DMS79 (cell line): ENCODE measurements around the gene SLC25A43.
"Not testable (repeated sequence)": the region's sequence is repeated elsewhere in the genome, so short reads cannot be mapped to it uniquely, and the experiment has no call there.

Experiments used
- DNase-seq: peaks from one replicate; lab custom pipeline; 2025; lab: John Stamatoyannopoulos, UW

Gene SLC25A43

GRCh38 chrX:119398974-119399771 is at the start of gene SLC25A43:
TSS of gene SLC25A43 (plus strand) at chrX:119399336. CDS start at chrX:119399404, 68 bp downstream.
- DNase-seq = no peak

- DNase-seq = no peak
These were observed 39.3 kb upstream of the SLC25A43 start for GRCh38 chrX:119359618-119360382.

- DNase-seq = not testable (repeated sequence)
These were observed 37.7 kb upstream of the SLC25A43 start for GRCh38 chrX:119361451-119361850.

GRCh38 chrX:119362074-119362473 is 37.1 kb upstream of the SLC25A43 start:
- DNase-seq = not testable (repeated sequence)

- no peak for DNase-seq
These were observed 35.7 kb upstream of the SLC25A43 start for GRCh38 chrX:119363391-119363790.

GRCh38 chrX:119371861-119372260 is 27.3 kb upstream of the SLC25A43 start:
- DNase-seq = not testable (repeated sequence)

- DNase-seq = no peak
These were observed 24.4 kb upstream of the SLC25A43 start for GRCh38 chrX:119374736-119375135.

GRCh38 chrX:119375561-119375960 is 23.6 kb upstream of the SLC25A43 start:
- DNase-seq = no peak

GRCh38 chrX:119376312-119376711 is 22.8 kb upstream of the SLC25A43 start:
- DNase-seq = no peak

- DNase-seq = no peak
These were observed 17.7 kb upstream of the SLC25A43 start for GRCh38 chrX:119381349-119381944.

GRCh38 chrX:119382606-119383005 is 16.5 kb upstream of the SLC25A43 start:
- peak; percentile 19 for DNase-seq

GRCh38 chrX:119386685-119387084 is 12.5 kb upstream of the SLC25A43 start:
- DNase-seq = not testable (repeated sequence)

GRCh38 chrX:119387426-119387825 is 11.7 kb upstream of the SLC25A43 start:
- DNase-seq = not testable (repeated sequence)

GRCh38 chrX:119389214-119389613 is 9.9 kb upstream of the SLC25A43 start:
- DNase-seq = no peak

GRCh38 chrX:119389871-119390501 is 9.2 kb upstream of the SLC25A43 start:
- DNase-seq = no peak

- no peak for DNase-seq
These were observed 7.9 kb upstream of the SLC25A43 start for GRCh38 chrX:119391279-119391678.

GRCh38 chrX:119393144-119393543 is 6.0 kb upstream of the SLC25A43 start:
- DNase-seq = no peak

GRCh38 chrX:119398587-119398973 is 556 bp upstream of the SLC25A43 start:
- DNase-seq = no peak

GRCh38 chrX:119399772-119400101 is 601 bp downstream of the SLC25A43 start:
- DNase-seq = no peak

GRCh38 chrX:119401569-119401968 is 2.4 kb downstream of the SLC25A43 start:
- DNase-seq = no peak

GRCh38 chrX:119402588-119402987 is 3.5 kb downstream of the SLC25A43 start:
- DNase-seq = no peak

GRCh38 chrX:119406776-119407175 is 7.6 kb downstream of the SLC25A43 start:
- no peak for DNase-seq
